KMS-11 (cell line): ENCODE results near the gene PRXL2B.

ENCODE experiments used
- H2AFZ ChIP-seq: fragments of 200-600 bp; sonication (generic); 2 replicates; pipeline ENCODE4 v1.6.1; 2016; ENCODE audit warnings: antibody characterized with exemption, mixed run types, low read depth
- H3K27ac ChIP-seq: fragments of 200-600 bp; sonication (generic); 2 replicates; pipeline ENCODE4 v1.6.1; 2016; ENCODE audit warnings: mild to moderate bottlenecking, mixed run types
- H3K27me3 ChIP-seq: fragments of 200-600 bp; sonication (generic); 2 replicates; pipeline ENCODE4 v1.6.1; 2017; ENCODE audit warnings: mild to moderate bottlenecking, low read depth, mixed run types, moderate library complexity; ENCODE audit not compliant: insufficient read depth
- H3K36me3 ChIP-seq: fragments of 200-600 bp; sonication (generic); 2 replicates; pipeline ENCODE4 v1.6.1; 2017; ENCODE audit warnings: mild to moderate bottlenecking, mixed run types; ENCODE audit not compliant: insufficient read depth
- H3K4me1 ChIP-seq: fragments of 200-600 bp; sonication (generic); 2 replicates; pipeline ENCODE4 v1.6.1; 2016; ENCODE audit warnings: mild to moderate bottlenecking, low read depth, mixed run types; ENCODE audit not compliant: poor library complexity, severe bottlenecking
- H3K4me2 ChIP-seq: fragments of 200-600 bp; sonication (generic); 2 replicates; pipeline ENCODE4 v1.7.0; 2016; ENCODE audit warnings: mild to moderate bottlenecking, mixed run types
- H3K4me3 ChIP-seq: fragments of 200-600 bp; sonication (generic); IDR thresholded peaks from 2 replicates; pipeline ENCODE4 v1.6.1; 2017; ENCODE audit warnings: low read depth, low read length, mixed read lengths; ENCODE audit not compliant: insufficient read depth
- H3K79me2 ChIP-seq: fragments of 200-600 bp; sonication (generic); 2 replicates; pipeline ENCODE4 v1.6.1; 2016; ENCODE audit warnings: low read depth, mixed run types; ENCODE audit not compliant: insufficient read depth
- H3K9ac ChIP-seq: fragments of 200-600 bp; sonication (generic); 2 replicates; pipeline ENCODE4 v1.6.1; 2016; ENCODE audit warnings: mild to moderate bottlenecking, mixed run types
- H4K20me1 ChIP-seq: fragments of 200-600 bp; sonication (generic); 2 replicates; pipeline ENCODE4 v1.6.1; 2016; ENCODE audit warnings: mild to moderate bottlenecking, mixed run types; ENCODE audit not compliant: insufficient read depth
- TF ChIP-seq, protein P1 (sequence below): fragments of 200-600 bp; sonication (generic); conservative IDR thresholded peaks from 2 replicates; pipeline ENCODE4 v1.6.1; 2017; ENCODE audit warnings: low read depth, mild to moderate bottlenecking, antibody characterized with exemption, low read length, moderate library complexity, mixed read lengths

PRXL2B gene

GRCh38 chr1:2555634-2556276 is 30.8 kb upstream of the PRXL2B start:
- Histone ChIP-seq H3K36me3 (no peaks in the 10 kb centered on the region), H3K9ac (peak overlapping the region; percentile 92), H3K4me1 (peaks cover 10% of the 10 kb centered on the region), H4K20me1 (no peaks in the 10 kb centered on the region), H3K4me3 (peak overlapping the region; percentile 89), H3K79me2 (no peaks in the 10 kb centered on the region), H3K27ac (peak overlapping the region; percentile 80), H2AFZ (peak overlapping the region; percentile 88), H3K4me2 (peak overlapping the region; percentile 83), H3K27me3 (no peaks in the 10 kb centered on the region)
- TF ChIP-seq, protein P1, sequence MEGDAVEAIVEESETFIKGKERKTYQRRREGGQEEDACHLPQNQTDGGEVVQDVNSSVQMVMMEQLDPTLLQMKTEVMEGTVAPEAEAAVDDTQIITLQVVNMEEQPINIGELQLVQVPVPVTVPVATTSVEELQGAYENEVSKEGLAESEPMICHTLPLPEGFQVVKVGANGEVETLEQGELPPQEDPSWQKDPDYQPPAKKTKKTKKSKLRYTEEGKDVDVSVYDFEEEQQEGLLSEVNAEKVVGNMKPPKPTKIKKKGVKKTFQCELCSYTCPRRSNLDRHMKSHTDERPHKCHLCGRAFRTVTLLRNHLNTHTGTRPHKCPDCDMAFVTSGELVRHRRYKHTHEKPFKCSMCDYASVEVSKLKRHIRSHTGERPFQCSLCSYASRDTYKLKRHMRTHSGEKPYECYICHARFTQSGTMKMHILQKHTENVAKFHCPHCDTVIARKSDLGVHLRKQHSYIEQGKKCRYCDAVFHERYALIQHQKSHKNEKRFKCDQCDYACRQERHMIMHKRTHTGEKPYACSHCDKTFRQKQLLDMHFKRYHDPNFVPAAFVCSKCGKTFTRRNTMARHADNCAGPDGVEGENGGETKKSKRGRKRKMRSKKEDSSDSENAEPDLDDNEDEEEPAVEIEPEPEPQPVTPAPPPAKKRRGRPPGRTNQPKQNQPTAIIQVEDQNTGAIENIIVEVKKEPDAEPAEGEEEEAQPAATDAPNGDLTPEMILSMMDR: no peak

DNA sequence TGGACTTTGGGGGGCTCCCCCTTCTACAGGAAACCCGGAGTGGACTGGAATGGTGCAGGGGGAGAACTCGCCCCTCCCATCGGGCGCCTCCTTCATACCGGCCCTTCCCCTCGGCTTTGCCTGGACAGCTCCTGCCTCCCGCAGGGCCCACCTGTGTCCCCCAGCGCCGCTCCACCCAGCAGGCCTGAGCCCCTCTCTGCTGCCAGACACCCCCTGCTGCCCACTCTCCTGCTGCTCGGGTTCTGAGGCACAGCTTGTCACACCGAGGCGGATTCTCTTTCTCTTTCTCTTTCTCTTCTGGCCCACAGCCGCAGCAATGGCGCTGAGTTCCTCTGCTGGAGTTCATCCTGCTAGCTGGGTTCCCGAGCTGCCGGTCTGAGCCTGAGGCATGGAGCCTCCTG is 30.3 kb upstream of the PRXL2B start, which contains the start of gene TNFRSF14:
TSS of gene TNFRSF14 (plus strand) at position 95 of the 401 bp plus-strand sequence. CDS start at position 389, 294 bp downstream.
- no peaks in the 10 kb centered on the region for H3K36me3 ChIP-seq
- no peaks in the 10 kb centered on the region for H4K20me1 ChIP-seq
- H3K27ac ChIP-seq: peak within 1 kb of the TSS; percentile 80
- H3K27me3 ChIP-seq: no peaks in the 10 kb centered on the region
- no peaks in the 10 kb centered on the region for H3K79me2 ChIP-seq
- peak within 1 kb of the TSS; percentile 89 for H3K4me3 ChIP-seq
- H3K4me1 ChIP-seq: peaks cover 10% of the 10 kb centered on the region
- peak within 1 kb of the TSS; percentile 92 for H3K9ac ChIP-seq
- TF ChIP-seq, protein P1: no peak
- peak within 1 kb of the TSS; percentile 83 for H3K4me2 ChIP-seq
- peak within 1 kb of the TSS; percentile 88 for H2AFZ ChIP-seq

DNA sequence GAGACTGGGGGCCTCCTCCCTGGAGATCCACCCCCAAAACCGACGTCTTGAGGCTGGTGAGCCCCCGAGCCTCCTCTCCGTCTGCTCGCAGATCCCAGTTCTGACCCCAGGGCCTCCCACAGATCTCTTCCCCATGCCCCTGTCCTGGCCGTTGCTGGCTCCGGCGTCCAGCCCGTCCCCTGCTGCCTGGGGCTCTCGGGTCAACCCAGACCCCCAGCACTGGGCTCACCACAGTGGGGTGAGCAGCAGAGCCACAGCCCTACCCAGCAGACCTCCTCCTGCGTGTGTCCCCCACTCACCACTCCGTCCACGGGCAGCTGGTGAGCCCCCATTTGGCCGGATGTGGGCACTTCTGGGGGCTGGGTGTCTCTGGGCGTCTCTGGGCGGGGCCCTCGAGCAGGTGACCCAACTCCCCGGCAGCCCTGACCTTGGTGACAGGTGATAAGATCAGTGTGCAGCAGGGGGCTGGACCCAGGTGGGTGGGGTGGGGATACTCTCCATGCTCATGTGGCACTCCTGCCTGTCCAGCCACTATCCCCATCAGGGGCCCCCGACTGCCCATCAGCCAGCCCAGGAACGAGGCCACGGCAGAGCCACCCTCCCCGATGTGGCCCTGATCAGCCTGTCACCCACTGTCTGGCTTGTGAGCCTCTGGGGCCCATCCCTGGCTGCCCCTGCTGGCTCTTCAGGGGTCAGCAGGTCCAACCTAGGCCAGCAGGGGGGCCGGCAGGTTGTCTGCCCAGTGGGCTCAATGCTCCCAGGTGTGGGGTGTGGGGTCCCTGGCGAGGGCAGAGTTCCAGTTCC is 29.7 kb upstream of the PRXL2B start:
- no peaks in the 10 kb centered on the region for H3K79me2 ChIP-seq
- H3K36me3 ChIP-seq: no peaks in the 10 kb centered on the region
- H4K20me1 ChIP-seq: no peaks in the 10 kb centered on the region
- no peaks in the 10 kb centered on the region for H3K27me3 ChIP-seq
- peak overlapping the region; percentile 89 for H3K4me3 ChIP-seq
- peak overlapping the region; percentile 80 for H3K27ac ChIP-seq
- TF ChIP-seq, protein P1: no peak
- peaks cover 10% of the 10 kb centered on the region for H3K4me1 ChIP-seq
- peak overlapping the region; percentile 83 for H3K4me2 ChIP-seq
- peak overlapping the region; percentile 92 for H3K9ac ChIP-seq
- H2AFZ ChIP-seq: peak overlapping the region; percentile 88

DNA sequence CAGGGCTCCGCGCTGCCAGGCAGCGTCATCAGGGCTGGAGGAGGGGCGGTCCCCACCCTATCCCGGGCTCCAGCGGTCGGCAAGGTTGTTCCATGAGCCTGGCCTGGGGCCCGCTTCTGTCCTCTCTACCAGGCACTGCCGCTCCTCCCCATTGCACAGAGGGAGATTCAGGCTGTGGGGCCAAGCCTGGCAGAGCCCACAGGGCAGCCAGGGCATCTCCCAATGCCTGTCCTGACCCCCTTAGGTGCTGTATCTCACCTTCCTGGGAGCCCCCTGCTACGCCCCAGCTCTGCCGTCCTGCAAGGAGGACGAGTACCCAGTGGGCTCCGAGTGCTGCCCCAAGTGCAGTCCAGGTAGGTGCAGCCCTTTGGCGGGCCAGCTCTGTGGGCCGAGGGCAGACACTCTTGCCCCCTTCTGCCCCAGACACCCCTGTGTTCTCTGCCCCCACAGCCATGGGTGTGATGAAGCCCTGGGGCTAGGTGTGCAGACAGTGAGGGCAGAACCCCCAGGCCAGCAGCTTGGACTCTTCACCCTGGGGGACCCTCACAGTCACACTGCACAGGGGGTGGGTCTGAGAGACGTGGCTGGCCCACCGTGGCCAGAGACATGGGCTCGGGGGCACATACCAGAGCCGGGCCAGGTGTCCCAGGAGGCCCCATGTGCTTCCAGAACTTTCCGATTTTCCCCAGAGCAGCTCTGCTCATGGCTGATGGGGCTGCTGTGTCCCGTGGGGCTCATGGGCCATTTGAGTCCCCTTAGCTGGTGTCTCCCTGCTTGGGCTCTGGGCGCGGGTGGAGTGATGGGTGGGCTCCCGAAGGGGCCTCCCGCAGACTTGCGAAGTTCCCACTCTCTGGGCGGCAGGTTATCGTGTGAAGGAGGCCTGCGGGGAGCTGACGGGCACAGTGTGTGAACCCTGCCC is 28.8 kb upstream of the PRXL2B start:
- Histone ChIP-seq H4K20me1 (no peaks in the 10 kb centered on the region), H3K9ac (no peak overlapping the region), H3K4me3 (no peak overlapping the region), H2AFZ (no peak overlapping the region), H3K27ac (no peak overlapping the region), H3K79me2 (no peaks in the 10 kb centered on the region), H3K4me2 (peak overlapping the region; percentile 83), H3K36me3 (no peaks in the 10 kb centered on the region), H3K4me1 (peaks cover 10% of the 10 kb centered on the region), H3K27me3 (no peaks in the 10 kb centered on the region)
- TF ChIP-seq, protein P1: no peak
